Muscle layer of colon (tissue), 2 donors: ENCODE data around the gene DAPL1.
"Not testable (repeated sequence)": the region's sequence is repeated elsewhere in the genome, so short reads cannot be mapped to it uniquely, and the experiment has no call there.

Experiments used
- H3K27ac ChIP-seq: one replicate; pipeline ENCODE4 v1.7.0; 2013; ENCODE audit warnings: low read depth, mild to moderate bottlenecking, low read length, moderate library complexity
- H3K27me3 ChIP-seq, 2 donors: one replicate each; pipeline ENCODE4 v1.7.0; 2013; ENCODE audit warnings: low read length in 2 of 2, mild to moderate bottlenecking in 2 of 2; ENCODE audit not compliant: insufficient read depth in 2 of 2, control insufficient read depth in 1 of 2
- H3K36me3 ChIP-seq: one replicate; pipeline ENCODE4 v1.7.0; 2013; ENCODE audit warnings: mild to moderate bottlenecking, low read length; ENCODE audit not compliant: insufficient read depth
- H3K4me1 ChIP-seq: one replicate; pipeline ENCODE4 v1.7.0; 2013; ENCODE audit warnings: mild to moderate bottlenecking, low read length; ENCODE audit not compliant: insufficient read depth
- H3K4me3 ChIP-seq, 2 donors: one replicate each; pipeline ENCODE4 v1.7.0; 2013; ENCODE audit warnings: low read length in 2 of 2, low read depth in 1 of 2, mild to moderate bottlenecking in 1 of 2, moderate library complexity in 1 of 2
- H3K9ac ChIP-seq: one replicate; pipeline ENCODE4 v1.7.0; 2013; ENCODE audit warnings: low read length
- H3K9me3 ChIP-seq: one replicate; pipeline ENCODE4 v1.7.0; 2013; ENCODE audit warnings: mild to moderate bottlenecking, low read length
- donor health status: abdominal sarcoma.
- donor health status: Adenocarcinoma of cecum.

Gene DAPL1

DNA sequence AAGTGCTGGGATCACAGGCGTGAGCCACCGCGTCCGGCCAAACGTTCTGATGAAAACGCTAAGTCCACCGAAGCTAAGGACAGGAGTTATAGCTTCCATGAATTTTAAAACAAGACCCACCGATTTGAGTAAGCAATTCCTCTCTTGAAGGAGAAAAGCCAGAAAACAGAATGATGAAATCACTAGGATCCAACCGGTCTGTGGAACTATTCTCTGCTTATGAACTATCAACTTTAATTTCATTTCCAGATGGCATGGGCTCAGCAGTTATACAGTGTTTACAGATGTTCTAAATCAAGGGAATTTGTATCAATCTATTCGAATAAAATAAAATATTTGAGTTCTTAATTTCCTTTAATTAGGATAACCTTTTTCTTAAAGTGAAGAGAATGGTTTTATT, 66.5 kb downstream of the DAPL1 start:
- not testable (repeated sequence) for H3K9ac ChIP-seq, H3K9me3 ChIP-seq, H3K36me3 ChIP-seq, H3K4me1 ChIP-seq, H3K27me3 ChIP-seq, H3K27ac ChIP-seq, H3K4me3 ChIP-seq

DNA sequence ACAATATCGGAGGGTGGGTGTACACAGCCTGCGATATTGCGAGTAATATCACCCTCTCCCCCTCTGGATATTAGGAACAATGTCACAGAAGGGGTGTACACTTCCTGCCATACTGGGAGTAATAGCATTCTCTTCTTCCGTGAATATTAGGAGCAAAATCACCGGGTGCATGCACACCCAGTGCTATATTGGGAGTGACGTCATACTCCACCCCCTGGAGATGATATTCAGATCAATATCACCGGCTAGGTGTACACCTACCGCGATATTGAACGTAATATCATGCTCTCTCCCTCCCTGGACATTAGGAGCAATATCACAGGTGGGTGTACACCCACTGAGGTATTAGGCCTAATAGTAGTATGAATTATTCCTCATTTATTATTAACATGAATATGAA, 70.4 kb downstream of the DAPL1 start:
- H3K4me1 ChIP-seq, H3K9me3 ChIP-seq, H3K9ac ChIP-seq, H3K36me3 ChIP-seq, H3K4me3 ChIP-seq, H3K27ac ChIP-seq, H3K27me3 ChIP-seq: not testable (repeated sequence)
